Adrenal gland (tissue), 12 donors: ENCODE results near the gene ANKRD55. TPM values are rescaled to one million over a fixed set of nuclear protein-coding genes. Genes with fewer than 3 reads are reported as not detected.

Experiments used
- DNase-seq, 7 donors: peaks; one replicate each; pipeline ENCODE4 v3.0.0-alpha.2; 2019 to 2020
- H3K27ac ChIP-seq, 5 donors: fragments of 200-600 bp; sonication (generic) in 4 of 5; 1 replicate in 3 of 5; 2 replicates in 2 of 5; pipeline versions ENCODE4 v1.5.1 to v1.8.0; 2016 to 2020; ENCODE audit warnings: mild to moderate bottlenecking in 1 of 5
- H3K27me3 ChIP-seq: fragments of 200-600 bp; 2 replicates; pipeline ENCODE4 v1.8.0; 2021
- H3K36me3 ChIP-seq, 2 donors: fragments of 200-600 bp; replicated peaks in 1 of 2; 1 replicate in 1 of 2; 2 replicates in 1 of 2; pipeline versions ENCODE4 v1.5.1 to v1.8.0; 2018 to 2022
- H3K4me1 ChIP-seq, 2 donors: fragments of 200-600 bp; replicated peaks in 1 of 2; 1 replicate in 1 of 2; 2 replicates in 1 of 2; pipeline versions ENCODE4 v1.5.1 to v1.8.0; 2018 to 2021
- H3K4me3 ChIP-seq, 4 donors: fragments of 200-600 bp; sonication (generic) in 3 of 4; one replicate each; pipeline ENCODE4 v1.5.1; 2016 to 2018
- H3K9me3 ChIP-seq, 3 donors: fragments of 200-600 bp; sonication (generic) in 1 of 3; replicated peaks in 1 of 3; 1 replicate in 2 of 3; 2 replicates in 1 of 3; pipeline versions ENCODE4 v1.5.1 to v1.8.0; 2016 to 2021
- POLR2A ChIP-seq, 2 donors: fragments of 450-650 bp; IDR thresholded peaks; one replicate each; pipeline ENCODE4 v1.6.1; 2017; ENCODE audit warnings: antibody characterized with exemption in 2 of 2, mild to moderate bottlenecking in 2 of 2, moderate library complexity in 1 of 2
- WGBS, 4 donors: extraction: QIAGEN DNeasy Blood & Tissue Kit in 2 of 4; methylation state at CpG; one replicate each; pipeline versions ENCODE4 v1.1.5 to v1.1.7; 2013 to 2017; 5-methylcytosine and 5-hydroxymethylcytosine counted together
- intact Hi-C, 2 donors: fragments of 100-400 bp; cut with DNase I; formaldehyde crosslinking; loops; one replicate each; pipeline versions ENCODE4 v1.14.1 to v1.15.0; 2022 to 2023
- polyA plus RNA-seq, 3 donors: library from polyadenylated mRNA; stranded (reverse); fragments of 200-250 nt in 2 of 3; fragments of 350-450 nt in 1 of 3; fragmentation: Illumina TruSeq in 1 of 3; extraction: RNeasy Lipid Tissue Mini Kit (QIAGEN cat#74804) in 1 of 3; gene quantifications; one replicate each; pipeline ENCODE4 v1.2.3, GENCODE V29; 2013 to 2014
- total RNA-seq, 9 donors: library from RNA; depleted of rRNA in 4 of 9; stranded (reverse); fragments of >200 nt in 4 of 9; fragments of 120-200 nt in 1 of 9; fragmentation: NEBNext Ultra II Directional in 1 of 9; extraction: Animal tissue kit (Norgen Biotek cat#: 25700) in 1 of 9; gene quantifications; one replicate each; pipeline versions ENCODE4 v1.1.0 to v1.2.4, GENCODE V29; 2013 to 2023
- TF ChIP-seq, protein P1 (sequence below), 6 experiments: fragments of 450-650 bp in 4 of 6; fragments of 200-600 bp in 2 of 6; sonication (generic) in 1 of 6; IDR thresholded peaks; 1 replicate in 5 of 6; 2 replicates in 1 of 6; pipeline versions ENCODE4 v1.5.1 to v1.8.0; 2016 to 2021; ENCODE audit warnings: antibody characterized with exemption in 6 of 6, mild to moderate bottlenecking in 2 of 6, moderate library complexity in 1 of 6
- donor health status: healthy with polysubstance abuse.
- donor health status: Bipolar disorder and iron deficiency.
- donor health status: DM: yes; HTN: yes; CAD: no.
- donor health status: DM: no; HTN: no; CAD: no.
- donor health status: DM: no; HTN: no; CAD: no.
- donor health status: DM: yes; HTN: yes; CAD: no.

Gene ANKRD55
- total and polyA plus RNA-seq, 12 donors = 0.03 to 0.81 (median 0.29) TPM; not detected in 4

DNA sequence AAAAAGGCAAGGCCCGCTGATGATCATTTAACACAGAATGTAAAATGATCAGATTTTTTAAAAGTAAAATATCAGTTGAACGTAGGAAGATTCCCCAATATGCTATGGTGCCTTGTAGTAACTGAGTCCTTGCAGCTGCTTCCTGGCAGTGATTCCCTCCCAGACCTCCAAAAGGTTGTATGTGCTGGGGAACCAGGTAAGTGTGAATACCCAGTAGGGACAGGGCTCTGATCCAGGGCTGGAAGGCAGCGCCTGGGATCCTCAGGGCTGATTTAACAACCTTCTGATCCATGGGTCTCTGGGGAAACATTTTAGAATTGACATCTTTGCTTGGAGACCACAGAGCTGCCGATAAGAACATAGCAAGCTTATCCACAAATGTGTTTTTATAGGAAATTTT lies 161.7 kb downstream of the ANKRD55 start:
- Histone ChIP-seq H3K9me3 (no peaks in the 10 kb centered on the region), H3K27me3 (no peaks in the 10 kb centered on the region), H3K27ac (peak overlapping the region in 3 of 5 donors; percentile 27 to 51 (median 30)), H3K36me3 (no peaks in the 10 kb centered on the region), H3K4me3 (no peak overlapping the region), H3K4me1 (peaks cover 14 to 37% of the 10 kb centered on the region in 2 donors)
- TF ChIP-seq POLR2A (IDR thresholded peaks at IDR 0.05) = no peak
- TF ChIP-seq, protein P1, sequence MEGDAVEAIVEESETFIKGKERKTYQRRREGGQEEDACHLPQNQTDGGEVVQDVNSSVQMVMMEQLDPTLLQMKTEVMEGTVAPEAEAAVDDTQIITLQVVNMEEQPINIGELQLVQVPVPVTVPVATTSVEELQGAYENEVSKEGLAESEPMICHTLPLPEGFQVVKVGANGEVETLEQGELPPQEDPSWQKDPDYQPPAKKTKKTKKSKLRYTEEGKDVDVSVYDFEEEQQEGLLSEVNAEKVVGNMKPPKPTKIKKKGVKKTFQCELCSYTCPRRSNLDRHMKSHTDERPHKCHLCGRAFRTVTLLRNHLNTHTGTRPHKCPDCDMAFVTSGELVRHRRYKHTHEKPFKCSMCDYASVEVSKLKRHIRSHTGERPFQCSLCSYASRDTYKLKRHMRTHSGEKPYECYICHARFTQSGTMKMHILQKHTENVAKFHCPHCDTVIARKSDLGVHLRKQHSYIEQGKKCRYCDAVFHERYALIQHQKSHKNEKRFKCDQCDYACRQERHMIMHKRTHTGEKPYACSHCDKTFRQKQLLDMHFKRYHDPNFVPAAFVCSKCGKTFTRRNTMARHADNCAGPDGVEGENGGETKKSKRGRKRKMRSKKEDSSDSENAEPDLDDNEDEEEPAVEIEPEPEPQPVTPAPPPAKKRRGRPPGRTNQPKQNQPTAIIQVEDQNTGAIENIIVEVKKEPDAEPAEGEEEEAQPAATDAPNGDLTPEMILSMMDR (IDR thresholded peaks at IDR 0.05) = no peak
- intact Hi-C loops = loop anchor here (10.0 kb wide), 3 partner anchors 57 to 133 kb away; no protein-coding TSS in a partner anchor
- 57 to 69% (median 63%) methylated on average over 4 of the region's 4 CpGs for WGBS, 4 donors
- no peak for DNase-seq

DNA sequence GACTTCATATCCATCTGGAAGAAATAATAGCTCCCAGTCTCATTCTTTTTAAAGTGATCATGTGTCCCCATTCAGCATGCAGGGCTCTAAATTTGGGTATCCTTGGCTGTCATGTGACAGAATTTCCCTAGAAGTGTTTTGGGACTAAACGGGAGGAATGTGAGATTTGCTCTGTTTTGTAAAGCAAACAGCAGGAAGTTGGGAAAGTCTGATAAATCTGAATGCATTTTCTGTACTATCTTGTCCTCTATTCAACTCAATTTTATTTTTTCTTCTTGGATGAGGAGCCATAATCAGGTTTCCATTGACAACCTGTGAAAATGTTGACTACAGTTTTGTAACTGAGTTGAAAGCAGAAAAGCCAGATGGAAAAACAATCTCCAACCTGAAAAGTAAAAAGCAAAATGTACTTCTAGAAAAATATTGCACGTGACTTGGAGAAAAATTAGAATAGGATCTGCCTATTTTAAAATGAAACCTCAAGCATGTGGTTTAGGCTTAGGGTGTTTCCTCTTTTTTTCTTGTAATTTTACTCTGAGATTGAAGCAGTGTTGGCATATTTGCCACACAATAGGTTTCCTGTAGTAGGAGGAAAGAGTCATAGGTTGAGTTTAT lies 162.2 kb downstream of the ANKRD55 start:
- Histone ChIP-seq H3K4me3 (peak overlapping the region in 1 of 4 donors; percentile 16), H3K4me1 (peaks cover 14 to 37% of the 10 kb centered on the region in 2 donors), H3K27ac (peak overlapping the region in 4 of 5 donors; percentile 27 to 62 (median 30)), H3K36me3 (no peaks in the 10 kb centered on the region), H3K9me3 (no peaks in the 10 kb centered on the region), H3K27me3 (no peaks in the 10 kb centered on the region)
- 15 to 22% (median 17%) methylated on average over 2 of the region's 2 CpGs for WGBS, 4 donors
- intact Hi-C loops = loop anchor here (10.0 kb wide), 3 partner anchors 56 to 134 kb away; no protein-coding TSS in a partner anchor
- TF ChIP-seq, protein P1 (IDR thresholded peaks at IDR 0.05) = no peak
- no peak for TF ChIP-seq POLR2A (IDR thresholded peaks at IDR 0.05)
- DNase-seq = no peak

DNA sequence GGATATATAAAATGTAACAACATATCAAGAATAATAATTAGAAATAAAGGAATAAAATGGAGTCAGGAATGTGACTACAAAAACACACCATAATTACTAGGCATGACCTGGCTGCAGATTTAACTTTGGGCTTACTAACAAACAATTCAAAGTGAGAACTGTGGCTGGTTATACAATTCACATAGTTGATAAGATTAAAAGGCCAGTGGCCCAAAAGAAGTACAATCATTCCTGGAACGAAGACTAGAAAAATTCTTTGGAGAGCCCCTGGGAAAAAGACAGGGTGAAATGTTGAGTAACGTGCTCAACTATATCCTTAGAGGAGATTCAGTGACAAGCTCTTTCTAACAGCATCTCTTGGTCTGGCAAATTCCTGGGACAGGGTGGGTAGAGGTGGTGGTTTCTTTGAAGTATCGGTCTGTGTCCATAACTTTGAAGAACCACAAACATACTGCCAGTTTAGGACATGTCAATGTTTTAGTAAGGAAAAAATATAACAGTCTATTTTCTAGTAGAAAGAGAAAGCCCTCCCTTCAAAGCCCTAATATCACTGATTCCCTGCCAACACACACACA lies 163.4 kb downstream of the ANKRD55 start:
- no peak overlapping the region for H3K27ac ChIP-seq
- no peak overlapping the region for H3K4me3 ChIP-seq
- no peaks in the 10 kb centered on the region for H3K27me3 ChIP-seq
- intact Hi-C loops = loop anchor here (10.0 kb wide), 3 partner anchors 55 to 135 kb away; no protein-coding TSS in a partner anchor
- WGBS, 4 donors = 72 to 87% (median 77%) methylated on average over 3 of the region's 3 CpGs
- H3K9me3 ChIP-seq = no peaks in the 10 kb centered on the region
- no peaks in the 10 kb centered on the region for H3K36me3 ChIP-seq
- TF ChIP-seq, protein P1 (IDR thresholded peaks at IDR 0.05) = no peak
- TF ChIP-seq POLR2A (IDR thresholded peaks at IDR 0.05) = no peak
- H3K4me1 ChIP-seq = peaks cover 14 to 26% of the 10 kb centered on the region in 2 donors
- no peak for DNase-seq

DNA sequence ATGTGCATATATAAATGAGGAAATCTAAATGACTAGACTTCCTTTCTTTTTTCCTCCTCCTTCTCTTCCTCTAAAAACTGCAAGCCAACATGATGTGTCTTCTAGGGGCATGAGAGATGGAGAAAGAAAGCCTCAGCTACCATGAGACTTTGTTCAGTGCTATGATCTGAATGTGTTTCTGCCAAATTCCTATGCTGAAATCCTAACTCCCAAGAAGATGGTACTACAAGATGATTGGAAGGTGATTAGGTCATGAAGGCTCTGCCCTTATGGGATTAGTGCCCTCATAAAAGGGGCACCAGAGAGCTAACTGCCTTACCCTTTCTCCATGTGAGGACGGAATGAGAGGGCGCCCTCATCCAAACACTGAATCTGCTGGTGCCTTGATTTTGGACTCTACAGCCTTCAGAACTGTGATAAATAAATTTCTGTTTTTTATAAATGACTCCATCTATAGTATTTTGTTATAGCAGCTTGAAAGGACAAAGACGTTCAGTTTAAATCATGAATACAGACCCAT lies 166.1 kb downstream of the ANKRD55 start:
- intact Hi-C loops = no loop called here

More for the DNA sequence above, 166.1 kb downstream of the ANKRD55 start:
- H3K4me1 ChIP-seq = peaks cover 14 to 24% of the 10 kb centered on the region in 2 donors
- no peak overlapping the region for H3K4me3 ChIP-seq
- H3K9me3 ChIP-seq = no peaks in the 10 kb centered on the region
- WGBS, 4 donors = 85 to 97% (median 96%) methylated on average over 3 of the region's 3 CpGs
- no peaks in the 10 kb centered on the region for H3K36me3 ChIP-seq
- DNase-seq = no peak
- no peak overlapping the region for H3K27ac ChIP-seq
- H3K27me3 ChIP-seq = no peaks in the 10 kb centered on the region
- no peak for TF ChIP-seq POLR2A (IDR thresholded peaks at IDR 0.05)
- TF ChIP-seq, protein P1 (IDR thresholded peaks at IDR 0.05) = no peak
